SK-MEL-5 (cell line): ENCODE measurements around the gene SULT1B1. TPM values are rescaled to one million over a fixed set of nuclear protein-coding genes. Genes with fewer than 3 reads are reported as not detected.

Source experiments
- DNase-seq: peaks from one replicate; pipeline ENCODE4 v3.0.0-alpha.2; 2016; ENCODE audit warnings: low read depth, low spot score
- in situ Hi-C: cut with HindIII; loops from 2 replicates; pipeline ENCODE4 v1.10.0; 2016; ENCODE audit warnings: low sequenced_read_pairs, high pct_unique_total_duplicates, low pct_unique_long_range_greater_than_20kb
- total RNA-seq: library from RNA; depleted of rRNA; stranded (reverse); fragments of >200 nt; shearing (Covaris generic); gene quantifications from 2 replicates; pipeline ENCODE4 v1.2.3, GENCODE V29; 2014; rRNA removed

Gene SULT1B1
- total RNA-seq, 1 experiment from 2014 or later = not detected

DNA sequence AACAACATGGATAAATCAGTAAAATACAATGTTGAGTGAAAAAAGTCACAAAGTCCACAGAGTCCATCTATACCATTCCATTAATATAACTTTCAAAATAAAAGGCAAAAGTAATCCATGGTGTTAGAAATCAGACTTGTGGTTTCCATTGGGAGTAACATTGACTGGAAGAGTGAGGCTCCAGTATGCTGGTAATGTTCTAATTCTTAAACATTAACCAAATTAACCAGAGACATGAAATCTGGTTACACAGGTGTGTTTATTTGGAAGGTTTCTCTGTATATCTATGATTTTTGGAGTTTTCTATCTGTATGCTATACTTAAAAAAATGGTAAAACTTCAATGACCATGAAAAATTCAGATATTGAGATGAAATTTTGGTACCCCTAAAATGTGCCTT lies 42.6 kb downstream of the SULT1B1 start:
- in situ Hi-C loops = no loop called here
- no peak for DNase-seq

DNA sequence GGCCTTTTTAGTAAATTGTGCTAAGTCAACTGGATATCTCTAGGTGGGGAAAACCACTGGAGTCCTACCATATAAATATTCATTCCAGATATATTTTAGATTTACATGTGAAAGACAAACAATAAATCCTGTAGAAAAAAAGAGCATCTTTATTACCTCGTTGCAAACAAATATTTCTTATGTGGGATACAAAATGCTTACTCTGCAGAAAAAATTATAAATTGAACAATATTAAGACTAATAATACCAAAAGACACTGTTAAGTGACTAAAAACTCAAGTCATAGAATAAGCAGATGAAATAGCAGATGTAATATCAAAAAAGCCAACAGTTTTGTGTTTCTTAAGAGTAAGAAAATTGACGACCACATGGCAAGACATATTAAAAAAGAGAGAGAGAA lies 43.8 kb downstream of the SULT1B1 start:
- in situ Hi-C loops = no loop called here
- DNase-seq = no peak

DNA sequence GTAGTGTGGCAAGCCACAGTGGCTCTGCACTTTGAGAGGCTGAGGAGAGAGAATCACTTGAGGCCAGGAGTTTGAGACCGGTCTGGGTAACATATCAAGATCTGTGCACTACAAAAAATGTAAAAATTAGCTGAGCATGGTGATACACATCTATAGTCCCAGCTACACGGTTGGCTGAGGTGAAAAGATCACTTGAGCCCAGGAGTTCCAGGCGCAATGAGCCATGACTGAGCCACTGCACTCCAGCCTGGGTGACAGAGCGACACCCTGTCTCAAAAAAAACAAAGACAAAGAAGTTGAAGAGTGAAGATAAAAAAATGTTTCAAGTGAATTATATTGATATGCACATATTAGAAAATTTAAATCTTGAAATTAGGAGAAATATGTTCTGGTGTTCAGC lies 46.3 kb downstream of the SULT1B1 start:
- in situ Hi-C loops = no loop called here
- no peak for DNase-seq

DNA sequence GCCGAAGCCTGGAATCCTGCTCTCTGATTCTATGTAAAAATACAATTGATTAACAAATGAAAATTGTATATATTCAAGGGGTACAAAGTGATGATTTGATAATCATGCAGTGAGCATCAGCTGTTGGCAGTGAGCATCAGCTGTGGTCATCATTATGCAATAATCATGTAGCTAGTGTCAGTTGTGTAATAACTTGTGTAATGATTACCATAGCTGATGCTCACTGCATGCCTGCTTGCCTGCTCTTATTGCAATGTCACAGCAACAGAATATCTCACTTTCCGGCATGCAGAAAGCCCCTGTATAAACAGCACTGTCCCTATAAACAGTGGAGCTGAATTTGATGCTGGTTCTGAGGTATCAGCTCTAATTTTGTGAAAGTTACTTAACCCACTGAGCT lies 46.8 kb downstream of the SULT1B1 start:
- in situ Hi-C loops = no loop called here
- DNase-seq = no peak

DNA sequence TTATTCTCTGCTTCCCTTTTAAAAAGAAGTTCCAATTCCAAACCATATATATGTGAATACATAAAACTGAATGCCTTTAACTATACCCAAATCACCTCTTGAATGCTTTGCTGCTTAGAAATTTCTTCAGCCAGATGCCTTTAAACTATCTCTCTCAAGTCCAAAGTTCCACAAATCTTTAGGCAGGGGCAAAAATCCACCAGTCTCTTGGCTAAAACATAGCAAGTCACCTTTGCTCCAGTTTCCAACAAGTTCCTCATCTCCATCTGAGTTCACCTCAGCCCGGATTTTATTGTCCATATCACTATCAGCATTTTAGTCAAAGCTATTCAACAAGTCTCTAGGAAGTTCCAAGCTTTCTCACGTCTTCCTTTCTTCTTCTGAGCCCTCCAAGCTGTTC lies 49.8 kb downstream of the SULT1B1 start:
- in situ Hi-C loops = no loop called here
- no peak for DNase-seq

DNA sequence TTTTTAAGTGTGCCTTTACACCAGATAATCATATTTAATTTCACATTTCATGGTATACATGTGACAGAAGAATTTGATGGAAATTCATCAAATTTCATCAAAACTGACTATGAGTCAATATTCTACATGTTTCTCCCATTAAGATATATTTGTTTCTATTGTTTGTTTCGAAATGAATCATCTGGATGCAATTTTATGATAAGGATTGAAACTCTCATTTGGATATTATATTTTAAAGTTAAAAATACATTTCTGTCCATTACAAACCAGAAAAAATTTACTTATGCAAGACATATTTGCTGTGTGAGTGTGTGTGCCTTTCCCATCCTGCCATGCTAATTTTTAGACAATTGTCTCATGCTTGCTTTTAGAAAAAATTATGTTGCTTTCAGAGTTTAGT lies 52.2 kb downstream of the SULT1B1 start:
- in situ Hi-C loops = no loop called here
- DNase-seq = no peak

DNA sequence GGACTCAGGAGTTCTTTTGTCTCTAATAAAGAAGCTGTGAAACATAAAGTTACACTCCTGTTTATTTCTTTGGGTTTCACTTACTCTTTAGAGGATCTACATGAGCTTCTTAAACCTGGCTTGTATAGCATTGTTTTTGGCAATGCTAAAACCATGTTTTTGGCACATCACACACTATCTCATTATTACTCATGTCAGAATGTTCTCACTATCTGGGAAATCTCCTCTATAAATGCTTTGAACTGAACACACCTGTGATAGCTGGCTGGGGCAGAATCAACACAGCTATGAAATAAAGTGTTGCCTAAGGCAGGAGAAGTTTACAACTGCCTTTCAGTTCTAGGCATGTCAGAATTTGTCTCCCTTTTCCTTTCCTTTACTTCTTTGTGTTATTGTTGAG lies 52.6 kb downstream of the SULT1B1 start:
- no peak for DNase-seq
- in situ Hi-C loops = no loop called here

DNA sequence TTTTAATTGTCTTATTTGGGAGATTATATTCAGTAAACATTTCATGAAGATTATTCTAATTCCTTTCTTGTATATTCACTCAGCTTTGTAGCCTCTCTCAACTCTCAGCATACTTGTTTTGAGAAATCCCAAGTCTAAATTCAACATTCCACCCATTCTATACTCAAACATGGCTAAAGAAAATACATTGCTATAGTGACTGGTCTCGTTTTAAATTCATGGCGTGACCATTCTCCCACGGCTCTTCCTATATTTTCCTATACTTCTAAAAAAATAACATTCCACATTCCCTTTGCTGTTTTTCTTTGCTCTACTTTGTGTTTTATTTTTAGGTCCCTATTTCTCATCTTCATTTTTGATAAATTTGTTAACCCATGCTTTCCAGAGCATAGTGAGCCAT lies 58.2 kb downstream of the SULT1B1 start:
- in situ Hi-C loops = no loop called here
- no peak for DNase-seq

DNA sequence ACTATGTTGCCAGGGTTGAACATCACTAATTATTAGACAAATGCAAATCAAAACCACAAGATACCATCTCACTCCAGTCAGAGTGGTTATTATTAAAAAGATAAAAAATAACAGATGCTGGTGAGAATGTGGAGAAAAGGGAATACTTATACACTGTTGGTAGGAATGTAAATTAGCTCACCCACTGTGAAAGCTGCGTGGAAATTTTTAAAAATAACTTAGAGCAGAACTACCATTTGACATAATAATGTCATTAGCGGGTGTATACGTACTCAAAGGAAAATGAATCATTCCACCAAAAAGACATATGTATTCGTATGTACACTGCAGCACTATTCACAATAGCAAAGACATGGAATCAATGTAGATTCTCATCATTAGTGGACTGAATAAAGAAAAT lies 58.7 kb downstream of the SULT1B1 start:
- in situ Hi-C loops = no loop called here

DNA sequence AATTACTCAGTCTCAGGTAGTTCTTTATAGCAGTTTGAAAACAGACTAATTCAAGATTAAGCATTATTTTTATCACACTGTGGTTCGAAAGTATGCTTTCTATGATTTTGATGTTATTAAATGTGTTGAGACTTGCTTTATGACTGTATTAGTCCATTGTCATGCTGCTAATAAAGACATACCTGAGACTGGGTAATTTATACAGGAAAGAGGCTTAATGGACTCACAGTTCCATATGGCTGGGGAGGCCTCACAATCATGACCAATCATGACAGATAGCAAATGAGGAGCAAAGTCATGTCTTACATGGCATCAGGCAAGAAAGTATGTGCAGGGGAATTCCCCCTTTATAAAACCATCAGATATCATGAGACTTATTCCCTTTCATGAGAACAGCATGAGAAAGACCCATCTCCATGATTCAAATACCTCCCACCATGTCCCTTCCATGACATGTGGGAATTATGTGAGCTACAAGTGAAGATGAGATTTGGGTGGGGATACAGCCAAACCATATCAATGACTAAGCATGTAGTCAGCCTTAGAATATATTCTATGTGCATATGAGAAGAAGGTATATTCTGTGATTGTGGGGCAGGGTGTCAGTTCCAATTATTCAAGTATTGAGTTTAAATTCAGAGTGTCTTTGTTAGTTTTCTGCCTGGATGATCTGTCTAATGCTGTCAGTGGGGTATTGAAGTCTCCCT lies 62.7 kb downstream of the SULT1B1 start:
- DNase-seq = no peak
- in situ Hi-C loops = no loop called here

More for the DNA sequence above, 58.7 kb downstream of the SULT1B1 start:
- DNase-seq = no peak

DNA sequence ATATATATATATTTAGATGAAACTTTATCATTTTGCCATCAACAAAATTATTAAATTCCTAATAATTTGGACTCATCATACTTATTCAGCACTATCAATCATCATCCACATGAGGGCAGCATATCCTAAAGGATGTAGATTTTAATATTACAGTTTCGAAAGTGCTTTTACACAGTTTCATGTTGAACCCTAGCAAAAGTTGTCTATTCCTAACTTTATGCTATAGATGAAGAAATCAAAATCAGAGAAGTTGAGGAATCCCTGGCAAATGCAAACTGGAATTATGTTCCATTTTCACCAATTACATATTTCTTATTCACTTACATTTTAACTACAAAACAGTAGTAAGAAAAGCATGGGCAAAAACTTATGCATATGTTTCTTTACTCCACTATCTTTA lies 70.8 kb downstream of the SULT1B1 start:
- in situ Hi-C loops = no loop called here
- DNase-seq = peak; percentile 64

DNA sequence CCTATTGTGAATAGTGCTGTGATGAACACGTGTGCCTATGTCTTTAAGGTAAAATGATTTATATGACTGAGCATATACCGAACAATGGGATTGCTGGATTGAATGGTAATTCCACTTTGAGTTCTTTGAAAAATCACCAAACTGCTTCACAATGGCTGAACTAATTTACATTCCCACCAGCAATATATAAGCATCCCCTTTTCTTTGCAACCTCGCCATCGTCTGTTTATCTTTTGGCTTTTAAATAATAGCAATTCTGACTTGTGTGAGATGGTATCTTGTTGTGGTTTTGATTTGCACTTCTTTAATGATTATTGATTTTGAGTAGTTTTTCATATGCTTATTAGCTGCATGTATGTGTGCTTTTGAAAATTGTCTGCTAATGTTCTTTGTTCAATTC lies 75.6 kb downstream of the SULT1B1 start:
- DNase-seq = no peak
- in situ Hi-C loops = no loop called here

Other genes starting within 250 kb of the SULT1B1 start
- not detected in 2 replicates for gene UGT2A2, start 121.0 kb downstream of the SULT1B1 start, total RNA-seq
- not detected in 2 replicates for gene UGT2A1, start 107.4 kb downstream of the SULT1B1 start, total RNA-seq
- not detected in 2 replicates for gene SULT1E1, start 99.5 kb upstream of the SULT1B1 start, total RNA-seq
- gene CSN1S1, start 170.4 kb upstream of the SULT1B1 start, total RNA-seq = not detected in 2 replicates
- gene CSN2, start 205.1 kb upstream of the SULT1B1 start, total RNA-seq = not detected in 2 replicates
- 1.1 and 1.6 TPM in 2 replicates for gene STATH, start 235.3 kb upstream of the SULT1B1 start, total RNA-seq